Measurements from ENCODE around the gene PRR19. TPM values are rescaled to one million over a fixed set of nuclear protein-coding genes. Genes with fewer than 3 reads are reported as not detected.

PRR19 gene
- total RNA-seq, 1 donor from 2014 or later = 0.52 TPM

DNA sequence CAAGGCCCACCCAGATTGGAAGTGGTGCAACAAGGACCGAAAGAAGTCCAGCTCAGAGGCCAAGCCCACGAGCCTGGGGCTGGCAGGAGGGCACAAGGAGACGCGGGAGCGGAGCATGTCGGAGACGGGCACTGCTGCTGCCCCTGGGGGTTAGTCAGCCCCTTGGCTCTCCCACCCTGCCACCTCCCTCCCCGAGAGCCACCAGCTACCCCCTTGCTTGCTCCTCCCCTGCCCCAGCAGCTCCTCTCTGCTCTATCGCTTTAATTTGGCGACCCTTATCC is 14.2 kb upstream of the PRR19 start:
- intact Hi-C loops (cut with DNase I) = no loop called here
- ATAC-seq (no peak), DNase-seq (no peak)
- no peak overlapping the region for H3K4me3 ChIP-seq
- H3K27me3 ChIP-seq = no peaks in the 10 kb centered on the region
- H3K4me1 ChIP-seq = peaks cover 23% of the 10 kb centered on the region
- H3K9me3 ChIP-seq = no peaks in the 10 kb centered on the region
- TF ChIP-seq, protein P1, sequence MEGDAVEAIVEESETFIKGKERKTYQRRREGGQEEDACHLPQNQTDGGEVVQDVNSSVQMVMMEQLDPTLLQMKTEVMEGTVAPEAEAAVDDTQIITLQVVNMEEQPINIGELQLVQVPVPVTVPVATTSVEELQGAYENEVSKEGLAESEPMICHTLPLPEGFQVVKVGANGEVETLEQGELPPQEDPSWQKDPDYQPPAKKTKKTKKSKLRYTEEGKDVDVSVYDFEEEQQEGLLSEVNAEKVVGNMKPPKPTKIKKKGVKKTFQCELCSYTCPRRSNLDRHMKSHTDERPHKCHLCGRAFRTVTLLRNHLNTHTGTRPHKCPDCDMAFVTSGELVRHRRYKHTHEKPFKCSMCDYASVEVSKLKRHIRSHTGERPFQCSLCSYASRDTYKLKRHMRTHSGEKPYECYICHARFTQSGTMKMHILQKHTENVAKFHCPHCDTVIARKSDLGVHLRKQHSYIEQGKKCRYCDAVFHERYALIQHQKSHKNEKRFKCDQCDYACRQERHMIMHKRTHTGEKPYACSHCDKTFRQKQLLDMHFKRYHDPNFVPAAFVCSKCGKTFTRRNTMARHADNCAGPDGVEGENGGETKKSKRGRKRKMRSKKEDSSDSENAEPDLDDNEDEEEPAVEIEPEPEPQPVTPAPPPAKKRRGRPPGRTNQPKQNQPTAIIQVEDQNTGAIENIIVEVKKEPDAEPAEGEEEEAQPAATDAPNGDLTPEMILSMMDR (IDR thresholded peaks at IDR 0.05) = no peak
- peaks cover 60% of the 10 kb centered on the region for H3K36me3 ChIP-seq
- H3K27ac ChIP-seq = no peak overlapping the region

DNA sequence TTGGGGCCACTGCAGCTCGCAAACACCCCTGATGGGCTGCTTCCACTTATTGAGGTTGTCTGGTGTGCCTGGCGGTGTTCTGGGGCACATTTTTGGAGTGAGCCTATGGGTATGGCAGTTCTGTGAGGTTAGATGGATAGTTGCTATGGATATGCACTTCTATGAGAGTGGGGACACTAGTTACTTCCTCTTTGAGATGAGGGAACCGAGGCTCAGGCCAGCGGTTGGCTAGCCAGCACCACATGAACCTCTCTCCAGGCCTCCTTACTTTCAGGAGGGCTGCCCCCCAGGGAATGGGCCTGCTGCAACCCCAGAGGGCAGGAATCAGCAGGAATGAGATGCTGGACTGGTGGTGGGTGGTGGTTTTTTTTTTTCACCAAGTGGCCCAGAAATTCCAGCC is 13.5 kb upstream of the PRR19 start:
- Histone ChIP-seq H3K9me3 (no peaks in the 10 kb centered on the region), H3K4me1 (peaks cover 16% of the 10 kb centered on the region), H3K36me3 (peaks cover 66% of the 10 kb centered on the region), H3K4me3 (no peak overlapping the region), H3K27ac (no peak overlapping the region), H3K27me3 (no peaks in the 10 kb centered on the region)
- DNase-seq (no peak), ATAC-seq (no peak)
- TF ChIP-seq, protein P1 (IDR thresholded peaks at IDR 0.05) = no peak
- intact Hi-C loops (cut with DNase I) = no loop called here

DNA sequence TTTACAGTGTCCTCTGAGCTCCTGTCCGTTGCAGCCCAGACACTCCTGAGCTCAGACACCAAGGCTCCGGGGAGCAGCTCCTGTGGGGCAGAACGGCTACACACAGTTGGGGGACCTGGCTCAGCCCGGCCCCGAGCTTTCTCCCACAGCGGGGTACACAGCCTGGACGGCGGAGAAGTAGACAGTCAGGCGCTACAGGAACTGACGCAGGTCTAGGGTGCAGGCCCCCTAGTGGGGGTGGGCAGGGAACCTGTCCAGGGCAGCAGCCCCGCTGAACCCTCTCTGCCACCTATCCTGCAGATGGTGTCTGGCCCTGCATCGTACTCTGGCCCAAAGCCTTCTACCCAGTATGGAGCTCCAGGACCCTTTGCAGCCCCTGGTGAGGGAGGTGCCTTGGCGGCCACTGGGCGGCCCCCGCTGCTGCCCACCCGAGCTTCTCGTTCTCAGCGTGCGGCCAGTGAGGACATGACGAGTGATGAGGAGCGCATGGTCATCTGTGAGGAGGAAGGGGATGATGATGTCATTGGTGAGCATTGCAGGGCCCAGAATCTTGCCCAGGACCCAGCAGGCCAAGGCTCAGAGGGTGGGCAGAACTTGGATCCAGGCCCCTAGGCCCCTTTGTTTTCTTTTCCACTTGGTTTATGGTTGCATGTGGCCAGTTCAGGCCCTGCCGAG is 12.9 kb upstream of the PRR19 start:
- no peaks in the 10 kb centered on the region for H3K27me3 ChIP-seq
- no peak overlapping the region for H3K27ac ChIP-seq
- peaks cover 73% of the 10 kb centered on the region for H3K36me3 ChIP-seq
- ATAC-seq (no peak), DNase-seq (no peak)
- H3K4me3 ChIP-seq = no peak overlapping the region
- intact Hi-C loops (cut with DNase I) = no loop called here
- H3K4me1 ChIP-seq = peaks cover 16% of the 10 kb centered on the region
- H3K9me3 ChIP-seq = no peaks in the 10 kb centered on the region
- TF ChIP-seq, protein P1 (IDR thresholded peaks at IDR 0.05) = no peak

DNA sequence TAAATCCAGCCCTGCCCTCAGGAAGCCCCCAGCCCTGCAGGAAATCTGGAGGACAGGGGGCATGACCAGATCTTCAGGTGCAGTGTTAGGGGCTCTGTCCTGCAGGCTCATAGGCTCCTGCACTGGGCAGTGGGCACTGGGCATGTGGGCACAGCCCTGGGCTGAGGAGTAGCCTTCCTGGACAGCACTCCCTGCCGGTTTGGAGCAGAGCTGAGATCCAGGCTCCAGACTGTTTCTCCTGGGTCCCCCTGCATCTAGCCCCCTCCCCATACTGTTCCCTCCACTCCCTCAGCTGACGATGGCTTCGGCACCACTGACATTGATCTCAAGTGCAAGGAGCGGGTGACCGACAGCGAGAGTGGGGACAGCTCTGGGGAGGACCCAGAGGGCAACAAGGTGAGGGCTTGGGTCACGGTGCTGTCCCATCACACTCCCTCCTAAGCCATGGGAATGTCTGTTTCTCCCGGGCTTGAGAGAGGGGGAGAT is 12.3 kb upstream of the PRR19 start:
- DNase-seq (no peak), ATAC-seq (no peak)
- Histone ChIP-seq H3K27me3 (no peaks in the 10 kb centered on the region), H3K4me3 (no peak overlapping the region), H3K36me3 (peaks cover 79% of the 10 kb centered on the region), H3K27ac (no peak overlapping the region), H3K9me3 (no peaks in the 10 kb centered on the region), H3K4me1 (peaks cover 16% of the 10 kb centered on the region)
- intact Hi-C loops (cut with DNase I) = no loop called here
- TF ChIP-seq, protein P1 (IDR thresholded peaks at IDR 0.05) = no peak

DNA sequence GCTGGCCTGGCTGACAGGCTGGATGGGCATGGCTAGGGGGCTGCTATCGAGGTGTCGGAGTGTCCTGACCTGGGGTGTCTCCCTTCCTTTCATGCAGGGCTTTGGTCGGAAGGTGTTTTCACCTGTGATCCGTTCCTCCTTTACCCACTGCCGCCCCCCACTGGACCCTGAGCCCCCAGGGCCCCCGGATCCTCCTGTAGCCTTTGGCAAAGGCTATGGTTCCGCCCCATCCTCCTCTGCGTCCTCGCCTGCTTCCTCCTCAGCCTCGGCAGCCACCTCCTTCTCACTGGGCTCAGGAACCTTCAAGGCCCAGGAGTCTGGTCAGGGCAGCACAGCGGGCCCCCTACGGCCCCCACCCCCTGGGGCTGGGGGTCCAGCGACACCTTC is 11.8 kb upstream of the PRR19 start:
- ATAC-seq (no peak), DNase-seq (no peak)
- H3K4me1 ChIP-seq = peaks cover 12% of the 10 kb centered on the region
- TF ChIP-seq, protein P1 (IDR thresholded peaks at IDR 0.05) = no peak
- H3K27me3 ChIP-seq = no peaks in the 10 kb centered on the region
- peaks cover 81% of the 10 kb centered on the region for H3K36me3 ChIP-seq
- no peak overlapping the region for H3K4me3 ChIP-seq
- H3K9me3 ChIP-seq = no peaks in the 10 kb centered on the region
- H3K27ac ChIP-seq = no peak overlapping the region
- intact Hi-C loops (cut with DNase I) = no loop called here

Data from upper lobe of right lung (tissue), 1 donor.